A549 (cell line): Measurements from ENCODE around the gene CA7. TPM values are rescaled to one million over a fixed set of nuclear protein-coding genes. Genes with fewer than 3 reads are reported as not detected.

ENCODE experiments used
- ATAC-seq, 2 experiments: fragments of 200-7000 bp in 1 of 2; fragments of >200 bp in 1 of 2; cut with Nextera tagmentation in 1 of 2; cut with Tn5 transposase in 1 of 2; 3 replicates each; pipeline versions ENCODE4 v1.8.0 to v1.9.1; 2018 to 2020; ENCODE audit warnings: mild to moderate bottlenecking in 1 of 2, moderate library complexity in 1 of 2
- CTCF ChIA-PET: fragments of 300-600 bp; sonication (Branson Sonifier 250); formaldehyde crosslinking; extraction: SDS; loops from one replicate; lab custom pipeline; 2021; ENCODE audit warnings: antibody characterized with exemption, inconsistent platforms; lab: Yijun Ruan, JAX
- POLR2A ChIA-PET: fragments of 350-600 bp; formaldehyde crosslinking; extraction: SDS; loops from one replicate; lab custom pipeline; 2021; ENCODE audit warnings: antibody characterized with exemption, inconsistent platforms; lab: Yijun Ruan, JAX
- DNase-seq, 2 experiments: peaks; one replicate each; pipeline versions ENCODE4 v3.0.0 to v3.0.0-alpha.2; 2011 to 2016; ENCODE audit warnings: low read depth in 1 of 2, low spot score in 1 of 2
- FAIRE-seq: peaks from 2 replicates; lab custom pipeline; 2011; peaks lifted over from hg19 to GRCh38; lab: Jason Lieb, UNC
- H3K27ac ChIP-seq, 2 experiments: fragments of >200 bp; sonication (Bioruptor Twin); formaldehyde crosslinking; 3 replicates each; pipeline ENCODE4 v1.5.1; 2016 to 2017
- H3K4me1 ChIP-seq: fragments of >200 bp; sonication (Bioruptor Twin); formaldehyde crosslinking; 3 replicates; pipeline ENCODE4 v1.6.1; 2016
- H3K4me2 ChIP-seq: fragments of >200 bp; sonication (Bioruptor Twin); formaldehyde crosslinking; 3 replicates; pipeline ENCODE4 v1.6.1; 2016
- H3K4me3 ChIP-seq: fragments of >200 bp; sonication (Bioruptor Twin); formaldehyde crosslinking; 3 replicates; pipeline ENCODE4 v1.5.1; 2016
- H3K9me3 ChIP-seq: fragments of >200 bp; sonication (Bioruptor Twin); formaldehyde crosslinking; 3 replicates; pipeline ENCODE4 v1.6.1; 2016
- CBX2 ChIP-seq: fragments of 200-600 bp; sonication (generic); IDR thresholded peaks from 2 replicates; pipeline ENCODE4 v1.6.1; 2016; ENCODE audit warnings: low read depth, mild to moderate bottlenecking, borderline replicate concordance
- CBX8 ChIP-seq: fragments of 200-600 bp; sonication (generic); IDR thresholded peaks from 2 replicates; pipeline ENCODE4 v1.6.1; 2016
- CEBPB ChIP-seq, 2 experiments: fragments of >200 bp in 1 of 2; sonication (Bioruptor Twin) in 1 of 2; formaldehyde crosslinking in 1 of 2; IDR thresholded peaks; 2 replicates each; pipeline ENCODE4 v1.6.1; 2012 to 2016
- CHD4 ChIP-seq: fragments of 200-600 bp; sonication (generic); IDR thresholded peaks from 2 replicates; pipeline ENCODE4 v1.6.1; 2016; ENCODE audit warnings: antibody characterized with exemption, mild to moderate bottlenecking, borderline replicate concordance
- E2F6 ChIP-seq: IDR thresholded peaks from 2 replicates; pipeline ENCODE4 v1.6.1; 2012; ENCODE audit warnings: low read depth, borderline replicate concordance
- ELK1 ChIP-seq: fragments of 150-350 bp; IDR thresholded peaks from 2 replicates; pipeline ENCODE4 v1.6.1; 2014; ENCODE audit warnings: low read depth, mild to moderate bottlenecking, low read length
- FOSB ChIP-seq: fragments of 250-450 bp; sonication (Bioruptor Pico); IDR thresholded peaks from 2 replicates; pipeline ENCODE4 v1.5.0; 2020; ENCODE audit warnings: mild to moderate bottlenecking, moderate library complexity
- FOXS1 ChIP-seq: fragments of 250-450 bp; sonication (Bioruptor Pico); IDR thresholded peaks from 2 replicates; pipeline ENCODE4 v1.5.0; 2020; ENCODE audit warnings: mild to moderate bottlenecking, moderate library complexity
- GATA3 ChIP-seq: IDR thresholded peaks from 2 replicates; pipeline ENCODE4 v1.6.1; 2012; ENCODE audit warnings: borderline replicate concordance
- HDAC2 ChIP-seq: fragments of 200-600 bp; sonication (generic); IDR thresholded peaks from 2 replicates; pipeline ENCODE4 v1.6.1; 2016
- HES2 ChIP-seq: fragments of >200 bp; sonication (Bioruptor Twin); formaldehyde crosslinking; IDR thresholded peaks from 2 replicates; pipeline ENCODE4 v1.6.1; 2016
- KDM1A ChIP-seq: fragments of 200-600 bp; sonication (generic); IDR thresholded peaks from 2 replicates; pipeline ENCODE4 v1.6.1; 2016; ENCODE audit warnings: low read depth, mild to moderate bottlenecking
- MAFK ChIP-seq: fragments of 450-650 bp; IDR thresholded peaks from 2 replicates; pipeline ENCODE4 v1.6.1; 2014; ENCODE audit not compliant: partially characterized antibody
- MAZ ChIP-seq: fragments of 150-350 bp; IDR thresholded peaks from 2 replicates; pipeline ENCODE4 v1.6.1; 2014; ENCODE audit warnings: antibody characterized with exemption, low read depth, low read length, borderline replicate concordance
- PBX3 ChIP-seq: IDR thresholded peaks from 2 replicates; pipeline ENCODE4 v1.6.1; 2012
- POLR2A ChIP-seq: IDR thresholded peaks from 2 replicates; pipeline ENCODE4 v1.6.1; 2012; ENCODE audit warnings: mild to moderate bottlenecking, low read length
- RFX5 ChIP-seq: fragments of 450-650 bp; IDR thresholded peaks from 2 replicates; pipeline ENCODE4 v1.7.1; 2014; ENCODE audit warnings: antibody characterized with exemption, mild to moderate bottlenecking, moderate library complexity
- SREBF2 ChIP-seq: fragments of 450-650 bp; IDR thresholded peaks from 2 replicates; pipeline ENCODE4 v1.6.1; 2014; ENCODE audit warnings: mild to moderate bottlenecking, moderate library complexity
- TFCP2L1 ChIP-seq: fragments of 250-450 bp; sonication (Bioruptor Pico); IDR thresholded peaks from 2 replicates; pipeline ENCODE4 v1.5.0; 2021; ENCODE audit warnings: mild to moderate bottlenecking
- WGBS: methylation state at CpG from one replicate; pipeline ENCODE4 v1.1.6; 2017; ENCODE audit errors: missing lambda C conversion rate; 5-methylcytosine and 5-hydroxymethylcytosine counted together
- polyA plus RNA-seq, 4 experiments: library from polyadenylated mRNA; depleted of rRNA in 3 of 4; stranded (reverse); fragments of >200 nt; fragmentation: RNase III in 1 of 4; extraction: RNeasy Plus Mini Kit Qiagen cat#74134 plus additional on column Dnase treatment in 1 of 4; gene quantifications; 2 replicates in 3 of 4; 3 replicates in 1 of 4; pipeline ENCODE4 v1.2.3, GENCODE V29; 2011 to 2017

Gene CA7
- polyA plus RNA-seq, 2 of the 4 experiments (the other 2 are of a cell fraction): not detected

GRCh38 chr16:66898207-66898606 is 54.0 kb downstream of the CA7 start (continued):
- TF ChIP-seq ELK1 (no peak), GATA3 (no peak), RFX5 (no peak), SREBF2 (no peak), CBX8 (no peak), HES2 (no peak)
- TF ChIP-seq, all 56 proteins: peak for 0

DNA sequence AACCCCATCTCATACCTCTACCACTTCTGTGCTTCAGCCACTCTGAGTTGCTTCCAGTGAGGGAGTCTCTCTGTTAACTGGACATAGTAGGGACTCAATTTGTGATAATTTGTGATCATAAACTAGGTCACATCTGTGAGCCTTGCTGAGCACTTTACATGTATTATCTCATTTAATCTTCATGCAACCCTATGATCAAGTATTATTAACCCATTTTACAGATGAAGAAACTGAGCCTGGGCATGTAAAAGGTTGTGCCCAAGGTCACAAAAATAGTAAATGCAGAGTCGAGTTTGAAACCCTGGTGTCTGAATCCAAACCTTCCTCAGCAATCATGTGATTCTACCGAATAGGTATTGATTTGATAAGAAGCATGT is 54.7 kb downstream of the CA7 start:
- WGBS: 51% methylated on average over 2 of the region's 2 CpGs
- POLR2A ChIA-PET: interaction anchor here (1.0 kb wide), 1 partner anchor 28 kb away, joined by 3 read pairs; no protein-coding TSS in a partner anchor
- DNase-seq (no peak), ATAC-seq (no peak), FAIRE-seq (no peak)
- Histone ChIP-seq H3K4me1 (peaks cover 27% of the 10 kb centered on the region), H3K9me3 (no peaks in the 10 kb centered on the region), H3K27ac (peak overlapping the region; percentile 67 to 79; a peak in 3 of 6 replicates), H3K4me2 (no peak overlapping the region), H3K4me3 (no peak overlapping the region)
- CTCF ChIA-PET: interaction anchor here (0.6 to 40.8 kb wide), 6 partner anchors 16 to 252 kb away, joined by 3 to 837 read pairs (median 3); partner anchors contain the start of genes B3GNT9, CDH16, CES3 and RRAD
- TF ChIP-seq KDM1A (0 out of 2 replicates have a peak, but pooled peaks have one; percentile 54), CBX2 (no peak), CHD4 (0 out of 2 replicates have a peak, but pooled peaks have one; percentile 63)

- Histone ChIP-seq H3K9me3 (no peaks in the 10 kb centered on the region), H3K4me1 (peaks cover 27% of the 10 kb centered on the region)
- CTCF ChIA-PET: interaction anchor here (0.6 to 40.8 kb wide), 6 partner anchors 15 to 381 kb away, joined by 3 to 837 read pairs (median 4); partner anchors contain the start of genes CDH16 and RRAD
- TF ChIP-seq GATA3: no peak
- peak; percentile 87 to 90 for TF ChIP-seq CEBPB (IDR thresholded peaks at IDR 0.05)
- 0 out of 2 replicates have a peak, but pooled peaks have one; percentile 10 for TF ChIP-seq CHD4
- TF ChIP-seq TFCP2L1 (CRISPR knock-in tag): no peak
- TF ChIP-seq, all 56 proteins: peak for 2
- Histone ChIP-seq H3K27ac (peak overlapping the region; percentile 67 to 79; a peak in 5 of 6 replicates), H3K4me2 (peak overlapping the region; percentile 64), H3K4me3 (no peak overlapping the region)
- POLR2A ChIA-PET: interaction anchor here (1.0 kb wide), 1 partner anchor 28 kb away, joined by 3 read pairs; no protein-coding TSS in a partner anchor
- ATAC-seq (0 out of 6 replicates have a peak, but pooled peaks of 1 of the 2 experiments have one; percentile 3), FAIRE-seq (no peak), DNase-seq (no peak)
- WGBS: 91% methylated on average over 5 of the region's 6 CpGs
Measured at GRCh38 chr16:66899310-66899944, 55.2 kb downstream of the CA7 start.

GRCh38 chr16:66899945-66900710 is 55.9 kb downstream of the CA7 start:
- ATAC-seq (peak; percentile 32 to 42; a peak in 5 of 6 replicates), FAIRE-seq (no peak), DNase-seq (peak; percentile 54 to 59)
- POLR2A ChIA-PET: no interaction called here
- Histone ChIP-seq H3K4me2 (peak overlapping the region; percentile 64), H3K4me3 (no peak overlapping the region), H3K27ac (peak overlapping the region; percentile 67 to 79), H3K9me3 (no peaks in the 10 kb centered on the region), H3K4me1 (peaks cover 28% of the 10 kb centered on the region)
- CTCF ChIA-PET: interaction anchor here (0.6 to 40.8 kb wide), 8 partner anchors 1 to 380 kb away, joined by 3 to 837 read pairs (median 4); partner anchors contain the start of genes CDH16, PDP2 and RRAD
- 46% methylated on average over 7 of the region's 9 CpGs for WGBS
- no peak for TF ChIP-seq POLR2A
- no peak for TF ChIP-seq GATA3
- TF ChIP-seq FOXS1 (CRISPR knock-in tag): no peak
- no peak for TF ChIP-seq MAFK
- TF ChIP-seq ELK1: no peak
- TF ChIP-seq E2F6: no peak
- no peak for TF ChIP-seq HDAC2
- no peak for TF ChIP-seq PBX3
- TF ChIP-seq FOSB (CRISPR knock-in tag): no peak
- no peak for TF ChIP-seq CBX8
- no peak for TF ChIP-seq MAZ
